GM12878 (cell line): ENCODE measurements around the gene C9orf78. TPM values are rescaled to one million over a fixed set of nuclear protein-coding genes. Genes with fewer than 3 reads are reported as not detected.
A peak's percentile ranks its signal among the peaks of the same experiment; 100 is the strongest.

Source experiments
- ASH2L ChIP-seq: fragments of 300-600, 200-600 bp; sonication (generic); IDR thresholded peaks from 2 replicates; pipeline ENCODE4 v1.6.1; 2017; ENCODE audit warnings: low read depth, mild to moderate bottlenecking, borderline replicate concordance
- BACH1 ChIP-seq: fragments of 450-650 bp; IDR thresholded peaks from 2 replicates; pipeline ENCODE4 v1.6.1; 2017; ENCODE audit warnings: mild to moderate bottlenecking, borderline replicate concordance
- CBFB ChIP-seq: IDR thresholded peaks from 2 replicates; pipeline ENCODE4 v1.6.1; 2016; ENCODE audit warnings: antibody characterized with exemption, low read depth
- CBX3 ChIP-seq: fragments of 200-600 bp; sonication (generic); IDR thresholded peaks from 2 replicates; pipeline ENCODE4 v1.6.1; 2016; ENCODE audit warnings: low read depth, borderline replicate concordance
- CHD4 ChIP-seq: fragments of 200-600 bp; sonication (generic); IDR thresholded peaks from 2 replicates; pipeline ENCODE4 v1.6.1; 2016; ENCODE audit warnings: mild to moderate bottlenecking
- CREB1 ChIP-seq: IDR thresholded peaks from 2 replicates; pipeline ENCODE4 v1.6.1; 2012; ENCODE audit warnings: low read depth, mild to moderate bottlenecking, inconsistent platforms
- CREM ChIP-seq: IDR thresholded peaks from 2 replicates; pipeline ENCODE4 v1.6.1; 2014; ENCODE audit warnings: antibody characterized with exemption, low read depth
- DPF2 ChIP-seq: fragments of 450-650 bp; IDR thresholded peaks from 2 replicates; pipeline ENCODE4 v1.6.1; 2017; ENCODE audit warnings: mild to moderate bottlenecking
- FOXM1 ChIP-seq: IDR thresholded peaks from 2 replicates; pipeline ENCODE4 v1.6.1; 2012; ENCODE audit warnings: low read depth, mild to moderate bottlenecking, inconsistent platforms, low read length, moderate library complexity
- IKZF2 ChIP-seq, 2 experiments: fragments of 450-650 bp; IDR thresholded peaks; 2 replicates each; pipeline ENCODE4 v1.6.1; 2017; ENCODE audit warnings: mild to moderate bottlenecking in 2 of 2, moderate library complexity in 2 of 2
- IRF3 ChIP-seq: fragments of 450-650 bp; IDR thresholded peaks from 2 replicates; pipeline ENCODE4 v1.6.1; 2014; ENCODE audit warnings: mild to moderate bottlenecking
- JUNB ChIP-seq: IDR thresholded peaks from 2 replicates; pipeline ENCODE4 v1.6.1; 2016; ENCODE audit warnings: antibody characterized with exemption, mild to moderate bottlenecking
- KLF5 ChIP-seq: fragments of 450-650 bp; IDR thresholded peaks from 2 replicates; pipeline ENCODE4 v1.6.1; 2014; ENCODE audit warnings: mild to moderate bottlenecking; ENCODE audit not compliant: partially characterized antibody
- MXI1 ChIP-seq: fragments of 150-350 bp; IDR thresholded peaks from 2 replicates; pipeline ENCODE4 v1.6.1; 2011; ENCODE audit warnings: low read depth, mild to moderate bottlenecking, inconsistent platforms, low read length, improper control_type of control experiment
- MYB ChIP-seq: fragments of 150-350 bp; IDR thresholded peaks from 2 replicates; pipeline ENCODE4 v1.6.1; 2014; ENCODE audit warnings: mild to moderate bottlenecking, low read depth, low read length, borderline replicate concordance
- MYC ChIP-seq: IDR thresholded peaks from 2 replicates; pipeline ENCODE4 v1.6.1; 2011; ENCODE audit warnings: mild to moderate bottlenecking, low read length, moderate library complexity, inconsistent platforms; ENCODE audit not compliant: insufficient read depth, insufficient replicate concordance, insufficient read length, severe bottlenecking
- POLR2AphosphoS2 ChIP-seq: IDR thresholded peaks from 2 replicates; pipeline ENCODE4 v1.6.1; 2011; ENCODE audit warnings: low read depth, mild to moderate bottlenecking, low read length, improper control_type of control experiment, moderate library complexity
- RCOR1 ChIP-seq: conservative IDR thresholded peaks from 2 replicates; pipeline ENCODE4 v1.6.1; 2012; ENCODE audit warnings: low read depth, low read length, improper control_type of control experiment
- RELA ChIP-seq: fragments of 450-650 bp; IDR thresholded peaks from 2 replicates; pipeline ENCODE4 v1.8.0; 2014; ENCODE audit warnings: borderline replicate concordance; ENCODE audit not compliant: partially characterized antibody
- SIN3A ChIP-seq: IDR thresholded peaks from 2 replicates; pipeline ENCODE4 v1.6.1; 2012; ENCODE audit warnings: low read depth, low read length, improper control_type of control experiment
- SMARCA5 ChIP-seq: fragments of 450-650 bp; IDR thresholded peaks from 2 replicates; pipeline ENCODE4 v1.6.1; 2017; ENCODE audit warnings: mild to moderate bottlenecking
- SPI1 ChIP-seq: IDR thresholded peaks from 2 replicates; pipeline ENCODE4 v1.6.1; 2011; ENCODE audit warnings: low read depth, mild to moderate bottlenecking, low read length, moderate library complexity, borderline replicate concordance; ENCODE audit not compliant: insufficient read depth
- TAF1 ChIP-seq: IDR thresholded peaks from 2 replicates; pipeline ENCODE4 v1.6.1; 2011; ENCODE audit warnings: mild to moderate bottlenecking, low read depth, low read length, borderline replicate concordance
- TCF12 ChIP-seq: IDR thresholded peaks from 2 replicates; pipeline ENCODE4 v1.6.1; 2011; ENCODE audit warnings: low read depth, mild to moderate bottlenecking, low read length
- TCF7 ChIP-seq: IDR thresholded peaks from 2 replicates; pipeline ENCODE4 v1.6.1; 2014; ENCODE audit warnings: antibody characterized with exemption, borderline replicate concordance
- ZNF274 ChIP-seq: IDR thresholded peaks from one replicate; pipeline ENCODE4 v1.8.0; 2011; ENCODE audit not compliant: insufficient read length, insufficient read depth
- ZNF384 ChIP-seq: IDR thresholded peaks from 2 replicates; pipeline ENCODE4 v1.6.1; 2012; ENCODE audit warnings: low read depth, mild to moderate bottlenecking, low read length, improper control_type of control experiment, borderline replicate concordance
- ZNF622 ChIP-seq: fragments of 450-650 bp; IDR thresholded peaks from 2 replicates; pipeline ENCODE4 v1.6.1; 2017; ENCODE audit warnings: mild to moderate bottlenecking, inconsistent platforms
- ZZZ3 ChIP-seq: IDR thresholded peaks from 2 replicates; pipeline ENCODE4 v1.6.1; 2011; ENCODE audit warnings: low read depth; ENCODE audit not compliant: control insufficient read depth, insufficient read length
- polyA plus RNA-seq, 11 experiments: library from polyadenylated mRNA; depleted of rRNA in 4 of 11; unstranded in 6 of 11; stranded (reverse) in 5 of 11; fragments of >200 nt; fragmentation: Nextera tagmentation in 4 of 11; fragmentation: Illumina TruSeq in 1 of 11; extraction: Ambion mirVana in 4 of 11; extraction: Trizol in 1 of 11; gene quantifications; 1 replicate in 1 of 11; 2 replicates in 10 of 11; pipeline versions ENCODE4 v1.2.1 to v1.2.3, GENCODE V29; 2011 to 2016; ENCODE audit warnings: inconsistent platforms in 2 of 11, missing spikeins in 2 of 11, low read depth in 1 of 11
- total RNA-seq, 4 experiments: library from RNA; depleted of rRNA in 3 of 4; stranded (reverse); fragments of >200 nt in 3 of 4; fragmentation: Illumina TruSeq in 1 of 4; extraction: Trizol in 1 of 4; gene quantifications; 2 replicates each; pipeline versions ENCODE4 v1.2.1 to v1.2.3, GENCODE V29; 2013 to 2021
- TF ChIP-seq, protein P1 (sequence below): IDR thresholded peaks from 2 replicates; pipeline ENCODE4 v1.6.1; 2012; ENCODE audit warnings: low read depth, low read length, improper control_type of control experiment

The C9orf78 gene
- total and polyA plus RNA-seq, 10 of the 15 experiments (the other 5 are each of a cell fraction or from before 2014, with no cell fraction given), result 23.0 to 60.9 (median 47.5) TPM

- TF ChIP-seq SIN3A (peak; percentile 92), ASH2L (no peak), IKZF2 (IDR thresholded peaks at IDR 0.05) (no peak), DPF2 (peak; percentile 94), TCF12 (no peak), CREM (peak; percentile 96), MYC (no peak), ZZZ3 (no peak), POLR2AphosphoS2 (peak; percentile 69; the same call in 1 of the 2 replicates), SPI1 (no peak), ZNF384 (no peak), IRF3 (peak; percentile 61; the same call in 1 of the 2 replicates), TCF7 (no peak), CREB1 (peak; percentile 97), CHD4 (no peak), ZNF622 (no peak), FOXM1 (no peak), MXI1 (peak; percentile 96), KLF5 (peak; percentile 78), SMARCA5 (no peak), JUNB (no peak), ZNF274 (no peak), CBFB (peak; percentile 1; the same call in 1 of the 2 replicates), RELA (no peak), CBX3 (no peak), BACH1 (peak; percentile 51; the same call in 1 of the 2 replicates), RCOR1 (no peak), TAF1 (peak; percentile 72; the same call in 1 of the 2 replicates), MYB (no peak)
- TF ChIP-seq, protein P1, sequence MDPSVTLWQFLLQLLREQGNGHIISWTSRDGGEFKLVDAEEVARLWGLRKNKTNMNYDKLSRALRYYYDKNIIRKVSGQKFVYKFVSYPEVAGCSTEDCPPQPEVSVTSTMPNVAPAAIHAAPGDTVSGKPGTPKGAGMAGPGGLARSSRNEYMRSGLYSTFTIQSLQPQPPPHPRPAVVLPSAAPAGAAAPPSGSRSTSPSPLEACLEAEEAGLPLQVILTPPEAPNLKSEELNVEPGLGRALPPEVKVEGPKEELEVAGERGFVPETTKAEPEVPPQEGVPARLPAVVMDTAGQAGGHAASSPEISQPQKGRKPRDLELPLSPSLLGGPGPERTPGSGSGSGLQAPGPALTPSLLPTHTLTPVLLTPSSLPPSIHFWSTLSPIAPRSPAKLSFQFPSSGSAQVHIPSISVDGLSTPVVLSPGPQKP, result no peak
Measured at GRCh38 chr9:129835128-129835859, at the start of gene C9orf78, which contains the start of gene USP20 (continued).
